ENCODE data around the gene SORCS2. TPM values are rescaled to one million over a fixed set of nuclear protein-coding genes. Genes with fewer than 3 reads are reported as not detected.

Gene SORCS2
- total RNA-seq, 1 experiment from 2014 or later: not detected

GRCh38 chr4:7195546-7196287 is 3.4 kb downstream of the SORCS2 start:
- in situ Hi-C loops (cut with HindIII; ENCODE audit: low sequenced_read_pairs): no loop called here

GRCh38 chr4:7196288-7196651 is 3.9 kb downstream of the SORCS2 start:
- no peak for DNase-seq (ENCODE audit: low spot score)
- in situ Hi-C loops (cut with HindIII; ENCODE audit: low sequenced_read_pairs): no loop called here

More at GRCh38 chr4:7195546-7196287, 3.4 kb downstream of the SORCS2 start:
- peak; percentile 13 for DNase-seq (ENCODE audit: low spot score)

DNA sequence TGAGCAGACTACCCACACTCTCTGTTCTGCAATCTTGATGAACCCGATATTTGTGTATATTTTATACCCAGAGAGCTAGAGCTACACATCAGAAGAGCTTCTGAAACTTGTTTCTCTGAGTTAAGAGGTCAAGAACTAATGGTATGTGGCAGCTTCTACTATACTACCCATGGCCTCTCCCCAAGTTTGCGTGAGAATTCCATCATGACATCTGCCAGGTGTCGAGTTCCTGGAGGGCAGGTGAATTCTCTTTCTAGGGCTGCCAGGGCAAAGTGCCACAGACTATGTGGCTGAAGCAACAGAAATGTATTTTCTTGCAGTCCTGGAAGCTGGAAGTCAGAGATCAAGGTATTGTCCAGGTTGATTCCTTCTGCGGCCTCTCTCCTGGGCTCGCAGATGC is 4.4 kb downstream of the SORCS2 start:
- in situ Hi-C loops (cut with HindIII; ENCODE audit: low sequenced_read_pairs): no loop called here
- DNase-seq (ENCODE audit: low spot score): no peak

DNA sequence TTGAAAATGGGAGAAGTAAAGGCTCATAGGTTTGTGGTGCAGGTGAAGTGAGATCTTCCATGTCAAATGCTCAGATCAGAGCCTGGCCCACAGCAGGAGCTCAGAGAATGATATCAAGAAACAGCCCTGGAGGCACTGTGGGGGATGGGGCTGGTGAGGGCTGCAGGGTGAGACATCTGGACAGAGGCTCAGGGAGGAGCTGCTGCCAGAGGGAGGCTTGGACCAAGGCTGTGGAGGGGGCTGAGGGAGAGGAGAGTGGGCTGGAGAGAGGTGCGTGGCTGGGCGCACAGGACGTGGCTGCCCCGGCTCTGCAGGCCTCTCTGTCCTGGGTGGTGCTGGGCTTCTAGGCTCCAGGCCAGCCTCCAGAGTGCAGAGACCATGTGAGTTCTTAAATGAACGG is 5.6 kb downstream of the SORCS2 start:
- in situ Hi-C loops (cut with HindIII; ENCODE audit: low sequenced_read_pairs): no loop called here

GRCh38 chr4:7198440-7199128 is 6.2 kb downstream of the SORCS2 start:
- DNase-seq (ENCODE audit: low spot score): no peak
- in situ Hi-C loops (cut with HindIII; ENCODE audit: low sequenced_read_pairs): no loop called here

More for the DNA sequence above, 5.6 kb downstream of the SORCS2 start:
- DNase-seq (ENCODE audit: low spot score): no peak

GRCh38 chr4:7199129-7199725 is 6.9 kb downstream of the SORCS2 start:
- DNase-seq (ENCODE audit: low spot score): no peak
- in situ Hi-C loops (cut with HindIII; ENCODE audit: low sequenced_read_pairs): no loop called here

DNA sequence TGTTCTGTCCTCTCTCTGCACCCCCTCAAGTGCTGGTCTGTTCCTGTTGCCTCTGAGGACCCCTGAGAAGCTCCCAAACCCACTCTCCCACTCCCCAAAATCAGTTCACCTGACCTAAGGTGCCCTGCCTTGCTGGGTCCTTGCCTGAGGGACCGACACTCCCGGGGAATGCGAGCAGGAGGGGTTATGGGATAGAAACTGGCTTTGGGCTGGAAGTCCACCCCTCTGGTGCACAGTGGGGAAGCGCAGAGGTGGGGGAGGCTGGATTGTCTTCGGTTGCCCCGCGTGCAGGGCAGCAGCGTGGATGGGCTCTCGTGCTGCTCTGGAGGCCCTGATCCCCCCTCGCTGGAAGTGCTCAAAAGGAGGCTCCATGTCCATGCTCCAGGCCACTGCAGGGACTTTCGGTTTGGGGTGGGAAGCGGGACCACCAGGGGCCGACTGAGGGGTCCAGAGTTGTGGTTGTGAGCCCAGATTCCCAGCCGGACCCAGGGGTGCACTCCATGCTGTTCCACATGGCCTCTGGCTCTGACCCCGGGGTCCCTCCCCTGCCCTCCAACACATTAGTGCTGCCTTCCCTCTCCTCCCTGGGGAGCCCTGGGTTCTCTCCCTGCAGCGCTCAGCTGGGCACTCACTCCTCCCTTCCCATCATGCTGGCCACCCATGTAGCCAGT is 7.6 kb downstream of the SORCS2 start:
- DNase-seq (ENCODE audit: low spot score): no peak
- in situ Hi-C loops (cut with HindIII; ENCODE audit: low sequenced_read_pairs): no loop called here

DNA sequence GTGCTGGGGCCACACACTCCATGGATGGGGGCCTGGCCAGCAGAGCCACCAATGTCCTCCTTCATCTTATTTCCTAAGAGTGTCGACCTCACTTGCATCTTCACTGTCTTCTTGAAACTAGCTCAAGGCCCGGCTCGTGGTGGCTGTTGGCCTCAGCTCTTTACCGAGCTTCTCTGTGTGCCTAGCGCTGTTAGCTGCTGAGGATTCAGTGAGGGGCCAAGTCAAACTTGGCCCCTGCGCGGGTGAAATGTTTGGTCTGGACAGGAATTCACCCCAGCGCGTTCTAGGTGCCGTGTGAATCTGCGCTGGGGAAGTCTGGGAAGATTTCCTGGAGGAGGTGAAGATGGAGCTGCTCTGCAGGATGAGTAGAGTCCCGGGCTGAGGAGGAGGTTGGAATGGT is 8.5 kb downstream of the SORCS2 start:
- DNase-seq (ENCODE audit: low spot score): no peak

DNA sequence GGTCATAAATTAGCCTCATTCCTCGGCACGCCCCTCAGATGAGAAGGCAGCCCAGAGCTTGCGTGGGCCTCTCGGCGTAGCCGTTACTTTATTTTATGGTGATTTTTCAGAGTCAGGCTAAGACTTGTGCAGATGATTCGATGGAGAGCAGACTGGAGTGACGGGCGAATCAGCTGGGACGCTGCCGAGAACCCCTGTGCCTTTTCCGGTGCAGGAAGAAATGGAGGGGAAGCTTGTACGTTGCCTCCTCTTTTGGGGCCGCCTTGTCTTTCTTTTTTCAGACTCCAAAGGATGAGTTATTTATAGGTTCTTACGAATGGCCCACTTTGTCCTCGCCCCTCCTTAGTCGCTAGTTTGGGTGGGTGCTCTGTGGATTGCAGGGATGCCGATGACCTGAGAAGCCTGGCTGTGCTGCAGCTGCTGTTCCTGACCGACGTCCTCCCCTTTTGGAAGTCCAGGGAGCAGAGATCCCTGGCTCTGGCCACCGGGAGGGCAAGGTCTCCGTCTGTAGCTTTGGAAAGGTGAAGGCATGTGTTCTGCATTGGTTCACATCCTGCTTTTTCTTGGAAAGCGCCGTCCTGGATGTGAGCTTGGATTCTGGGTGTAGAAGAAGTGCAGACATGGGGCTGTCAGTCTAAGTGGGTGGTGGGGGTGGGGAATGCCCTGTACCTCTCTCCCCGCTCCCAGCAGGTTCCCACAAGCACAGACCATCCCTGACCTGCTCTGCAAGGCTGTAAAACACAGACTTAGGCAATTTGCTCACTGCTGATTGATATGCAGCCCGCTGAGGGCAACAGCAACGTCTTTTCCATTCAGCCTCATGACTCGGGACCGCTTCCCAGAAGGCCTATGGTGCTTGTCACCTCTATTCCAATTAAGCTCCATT is 9.3 kb downstream of the SORCS2 start:
- in situ Hi-C loops (cut with HindIII; ENCODE audit: low sequenced_read_pairs): no loop called here
- DNase-seq (ENCODE audit: low spot score): no peak

More for the DNA sequence above, 8.5 kb downstream of the SORCS2 start:
- in situ Hi-C loops (cut with HindIII; ENCODE audit: low sequenced_read_pairs): no loop called here

- no peak for DNase-seq (ENCODE audit: low spot score)
- in situ Hi-C loops (cut with HindIII; ENCODE audit: low sequenced_read_pairs): no loop called here
Measured at GRCh38 chr4:7202411-7202810, 10.1 kb downstream of the SORCS2 start.

GRCh38 chr4:7204656-7205387 is 12.5 kb downstream of the SORCS2 start:
- DNase-seq (ENCODE audit: low spot score): no peak
- in situ Hi-C loops (cut with HindIII; ENCODE audit: low sequenced_read_pairs): no loop called here

GRCh38 chr4:7206385-7206784 is 14.0 kb downstream of the SORCS2 start:
- no peak for DNase-seq (ENCODE audit: low spot score)
- in situ Hi-C loops (cut with HindIII; ENCODE audit: low sequenced_read_pairs): no loop called here

- in situ Hi-C loops (cut with HindIII; ENCODE audit: low sequenced_read_pairs): no loop called here
- DNase-seq (ENCODE audit: low spot score): peak; percentile 24
Measured at GRCh38 chr4:7206911-7207567, 14.7 kb downstream of the SORCS2 start.

DNA sequence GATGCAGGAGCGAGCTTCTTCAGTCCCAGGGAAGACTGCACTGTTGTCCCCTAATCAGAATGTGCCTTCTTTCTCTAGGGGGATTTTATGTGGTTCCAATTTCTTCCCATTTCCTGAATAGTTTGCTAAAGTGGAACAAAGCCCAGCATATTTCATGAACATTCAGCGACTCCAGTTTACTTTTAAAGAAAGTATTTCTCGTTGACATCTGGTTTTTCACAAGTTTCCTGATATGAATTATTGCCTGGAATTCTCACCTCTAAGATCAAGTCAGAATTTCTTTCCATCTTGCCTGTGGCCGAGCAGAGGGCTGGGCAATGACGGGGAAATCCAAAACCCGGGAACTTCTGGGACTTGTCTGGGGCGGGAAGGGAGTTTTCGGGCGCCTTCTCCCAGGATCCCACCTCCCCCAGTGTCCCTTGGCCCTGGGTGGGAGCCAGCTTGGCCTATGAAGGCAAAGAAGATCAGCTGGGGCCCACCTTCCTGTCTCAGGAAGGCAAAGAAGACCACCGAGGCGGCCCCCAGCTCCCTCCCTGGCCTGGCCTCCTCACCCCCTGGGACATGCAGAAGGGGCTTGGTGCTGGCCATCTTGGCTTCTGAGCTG is 15.4 kb downstream of the SORCS2 start:
- in situ Hi-C loops (cut with HindIII; ENCODE audit: low sequenced_read_pairs): no loop called here

GRCh38 chr4:7208509-7209451 is 16.4 kb downstream of the SORCS2 start:
- in situ Hi-C loops (cut with HindIII; ENCODE audit: low sequenced_read_pairs): no loop called here
- no peak for DNase-seq (ENCODE audit: low spot score)

More for the DNA sequence above, 15.4 kb downstream of the SORCS2 start:
- DNase-seq (ENCODE audit: low spot score): no peak

GRCh38 chr4:7209699-7210098 is 17.4 kb downstream of the SORCS2 start:
- in situ Hi-C loops (cut with HindIII; ENCODE audit: low sequenced_read_pairs): no loop called here
- no peak for DNase-seq (ENCODE audit: low spot score)

All from G401 (cell line).